Tibial nerve (tissue), 4 donors: ENCODE data around the gene NRCAM. TPM values are rescaled to one million over a fixed set of nuclear protein-coding genes. Genes with fewer than 3 reads are reported as not detected.

Experiments
- DNase-seq, 2 donors: peaks; one replicate each; pipeline ENCODE4 v3.0.0-alpha.2; 2019; ENCODE audit warnings: low spot score in 2 of 2
- H3K27ac ChIP-seq, 4 donors: fragments of 200-600 bp; sonication (generic) in 3 of 4; one replicate each; pipeline ENCODE4 v1.5.1; 2017 to 2019; ENCODE audit warnings: mild to moderate bottlenecking in 1 of 4
- H3K27me3 ChIP-seq, 2 donors: fragments of 200-600 bp; sonication (generic) in 1 of 2; one replicate each; pipeline versions ENCODE4 v1.5.1 to v1.6.0; 2017 to 2019
- H3K36me3 ChIP-seq, 3 donors: fragments of 200-600 bp; sonication (generic); one replicate each; pipeline ENCODE4 v1.5.1; 2018 to 2019
- H3K4me1 ChIP-seq, 4 donors: fragments of 200-600 bp; sonication (generic) in 3 of 4; one replicate each; pipeline ENCODE4 v1.5.1; 2017 to 2019
- H3K4me3 ChIP-seq, 4 donors: fragments of 200-600 bp; sonication (generic) in 3 of 4; one replicate each; pipeline ENCODE4 v1.5.1; 2017 to 2019; ENCODE audit warnings: mild to moderate bottlenecking in 1 of 4, moderate library complexity in 1 of 4
- H3K9me3 ChIP-seq, 4 donors: fragments of 200-600 bp; sonication (generic) in 3 of 4; one replicate each; pipeline ENCODE4 v1.5.1; 2017 to 2019
- CTCF ChIP-seq, 5 experiments: fragments of 200-600 bp in 3 of 5; fragments of 450-650 bp in 2 of 5; sonication (generic) in 3 of 5; IDR thresholded peaks; one replicate each; pipeline ENCODE4 v1.5.1; 2016 to 2019; ENCODE audit warnings: antibody characterized with exemption in 5 of 5, mild to moderate bottlenecking in 3 of 5, moderate library complexity in 2 of 5
- EP300 ChIP-seq, 2 donors: sonication (generic); formaldehyde crosslinking; IDR thresholded peaks; one replicate each; pipeline ENCODE4 v1.6.1; 2017; ENCODE audit warnings: antibody characterized with exemption in 2 of 2, mild to moderate bottlenecking in 1 of 2
- POLR2A ChIP-seq, 2 donors: fragments of 450-650 bp; IDR thresholded peaks; one replicate each; pipeline ENCODE4 v1.6.1; 2017; ENCODE audit warnings: antibody characterized with exemption in 2 of 2, mild to moderate bottlenecking in 2 of 2, moderate library complexity in 2 of 2
- WGBS, 2 donors: methylation state at CpG; one replicate each; pipeline ENCODE4 v1.1.5; 2018; 5-methylcytosine and 5-hydroxymethylcytosine counted together
- total RNA-seq, 4 donors: library from RNA; depleted of rRNA; stranded (reverse); fragments of >200 nt; gene quantifications; one replicate each; pipeline ENCODE4 v1.1.0, GENCODE V29; 2016

The NRCAM gene
- total RNA-seq, 4 donors from 2014 or later = 16.5 to 87.4 (median 22.4) TPM

DNA sequence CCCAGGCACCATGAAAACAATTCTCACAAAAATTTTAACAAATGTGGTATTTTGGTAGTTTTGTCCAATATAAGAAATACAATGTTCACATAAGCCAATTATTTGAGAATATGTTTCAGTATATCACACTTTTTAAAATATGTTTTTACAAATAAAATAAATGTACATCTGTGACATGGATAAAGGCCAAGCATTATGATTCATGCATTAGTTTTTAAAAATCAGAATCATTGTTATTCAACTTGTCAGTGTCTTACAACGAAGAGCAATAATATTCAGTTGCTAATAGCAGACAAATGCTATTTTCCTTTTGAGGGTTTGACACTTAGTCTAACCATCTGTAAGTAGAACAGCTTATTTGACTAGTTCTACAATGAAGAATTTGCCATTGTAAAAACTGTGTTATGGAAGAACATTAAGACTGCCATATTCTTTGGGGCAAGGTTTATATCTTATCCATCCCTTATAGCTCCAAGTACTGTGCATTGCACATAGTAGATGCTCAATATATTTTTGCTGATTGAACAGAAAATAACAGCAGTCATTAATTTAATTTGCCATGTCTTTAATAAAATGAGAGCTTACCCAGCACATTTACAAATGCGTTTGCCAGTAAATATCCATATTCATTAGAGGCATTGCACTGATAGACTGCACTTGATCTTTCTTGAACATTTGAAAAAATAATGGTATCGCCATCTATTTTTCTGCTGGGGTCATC lies 258.7 kb downstream of the NRCAM start:
- WGBS, 2 donors = 82 to 89% methylated on average over 3 of the region's 3 CpGs
- no peak for DNase-seq
- Histone ChIP-seq H3K4me1 (no peaks in the 10 kb centered on the region), H3K27ac (no peak overlapping the region), H3K36me3 (no peaks in the 10 kb centered on the region), H3K9me3 (no peaks in the 10 kb centered on the region), H3K27me3 (no peaks in the 10 kb centered on the region), H3K4me3 (no peak overlapping the region)
- TF ChIP-seq EP300 (IDR thresholded peaks at IDR 0.05) (no peak), CTCF (IDR thresholded peaks at IDR 0.05) (no peak), POLR2A (IDR thresholded peaks at IDR 0.05) (no peak)

DNA sequence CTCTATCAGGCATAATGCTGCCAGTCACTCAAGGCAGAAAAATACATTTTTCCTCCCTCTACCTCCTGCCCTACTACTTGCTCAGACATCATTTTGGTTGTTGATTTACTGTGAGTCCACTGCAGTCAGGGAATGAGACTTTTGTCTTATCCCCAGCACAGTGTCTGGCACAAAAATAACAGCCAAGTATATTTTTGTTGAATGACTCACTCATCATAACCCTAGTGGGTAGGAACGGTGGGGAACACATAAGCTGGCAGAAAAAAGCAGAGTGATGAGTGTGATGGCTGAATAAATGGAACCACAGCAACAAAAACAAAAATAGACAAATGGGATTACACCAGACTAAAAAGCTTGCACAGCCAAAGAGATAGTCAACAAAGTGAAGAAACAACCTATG lies 260.2 kb downstream of the NRCAM start:
- H3K27ac ChIP-seq = no peak overlapping the region
- TF ChIP-seq CTCF (IDR thresholded peaks at IDR 0.05) (no peak), POLR2A (IDR thresholded peaks at IDR 0.05) (no peak), EP300 (IDR thresholded peaks at IDR 0.05) (no peak)
- no peaks in the 10 kb centered on the region for H3K27me3 ChIP-seq
- H3K4me3 ChIP-seq = no peak overlapping the region
- no peaks in the 10 kb centered on the region for H3K9me3 ChIP-seq
- DNase-seq = no peak
- WGBS, 2 donors = 21 to 38% methylated on average over 1 of the region's 1 CpG
- no peaks in the 10 kb centered on the region for H3K4me1 ChIP-seq
- H3K36me3 ChIP-seq = no peaks in the 10 kb centered on the region

GRCh38 chr7:108193594-108194498 lies 262.4 kb downstream of the NRCAM start:
- 73 to 76% methylated on average over 9 of the region's 9 CpGs for WGBS, 2 donors
- no peak for TF ChIP-seq CTCF (IDR thresholded peaks at IDR 0.05)
- TF ChIP-seq POLR2A (IDR thresholded peaks at IDR 0.05) = no peak
- TF ChIP-seq EP300 (IDR thresholded peaks at IDR 0.05) = no peak
- Histone ChIP-seq H3K9me3 (no peaks in the 10 kb centered on the region), H3K27me3 (no peaks in the 10 kb centered on the region), H3K36me3 (no peaks in the 10 kb centered on the region), H3K4me3 (no peak overlapping the region), H3K27ac (no peak overlapping the region), H3K4me1 (no peaks in the 10 kb centered on the region)
- no peak for DNase-seq

GRCh38 chr7:108190891-108191290 lies 265.3 kb downstream of the NRCAM start:
- WGBS, 2 donors = 70 to 72% methylated on average over 4 of the region's 4 CpGs
- Histone ChIP-seq H3K36me3 (no peaks in the 10 kb centered on the region), H3K4me3 (no peak overlapping the region), H3K9me3 (no peaks in the 10 kb centered on the region), H3K27me3 (no peaks in the 10 kb centered on the region), H3K4me1 (no peaks in the 10 kb centered on the region), H3K27ac (no peak overlapping the region)
- no peak for TF ChIP-seq EP300 (IDR thresholded peaks at IDR 0.05)
- no peak for TF ChIP-seq POLR2A (IDR thresholded peaks at IDR 0.05)
- TF ChIP-seq CTCF (IDR thresholded peaks at IDR 0.05) = no peak
- no peak for DNase-seq
